T-cell (primary cell): ENCODE data around the gene PROSER3. TPM values are rescaled to one million over a fixed set of nuclear protein-coding genes. Genes with fewer than 3 reads are reported as not detected.
A peak's percentile ranks its signal among the peaks of the same experiment; 100 is the strongest.

Source experiments
- ATAC-seq, 4 experiments: fragments of 200-7000 bp in 3 of 4; fragments of 150-1000 bp in 1 of 4; cut with Tn5 transposase; replicated peaks in 1 of 4; 1 replicate in 3 of 4; 2 replicates in 1 of 4; pipeline ENCODE4 v1.10.0; 2021; ENCODE audit warnings: moderate library complexity in 3 of 4, mild to moderate bottlenecking in 2 of 4, moderate number of reproducible peaks in 1 of 4
- CTCF ChIA-PET, 2 donors: fragments of 300-600 bp; sonication (Branson Sonifier 250); formaldehyde crosslinking; loops; one replicate each; lab custom pipeline; 2022; ENCODE audit warnings: antibody characterized with exemption in 2 of 2; lab: Charles Lee
- POLR2A ChIA-PET, 2 donors: fragments of 300-600 bp; sonication (Branson Sonifier 250); formaldehyde crosslinking; loops; one replicate each; lab custom pipeline; 2022; ENCODE audit warnings: antibody characterized with exemption in 2 of 2; lab: Charles Lee
- DNase-seq, 35 experiments: peaks; one replicate each; pipeline versions ENCODE4 v3.0.0 to v3.0.0-alpha.2; 2013 to 2023
- H3K27ac ChIP-seq: one replicate; pipeline ENCODE4 v1.5.1; 2013; ENCODE audit warnings: low read length
- H3K27me3 ChIP-seq, 2 experiments: replicated peaks in 1 of 2; 1 replicate in 1 of 2; 2 replicates in 1 of 2; pipeline versions ENCODE4 v1.6.1 to v1.7.0; 2013; ENCODE audit warnings: low read length in 1 of 2, mixed read lengths in 1 of 2; ENCODE audit not compliant: control insufficient read depth in 2 of 2, insufficient read depth in 2 of 2; ENCODE audit errors: extremely low read depth in 1 of 2
- H3K36me3 ChIP-seq, 2 donors: 1 replicate in 1 of 2; 2 replicates in 1 of 2; pipeline versions ENCODE4 v1.6.1 to v1.7.0; 2013; ENCODE audit warnings: low read length in 1 of 2; ENCODE audit not compliant: control insufficient read depth in 2 of 2, insufficient read depth in 1 of 2; ENCODE audit errors: extremely low read depth in 1 of 2
- H3K4me1 ChIP-seq, 2 experiments: 1 replicate in 1 of 2; 2 replicates in 1 of 2; pipeline versions ENCODE4 v1.6.1 to v1.7.0; 2013; ENCODE audit warnings: low read length in 2 of 2, mixed read lengths in 1 of 2; ENCODE audit not compliant: insufficient read depth in 2 of 2, control insufficient read depth in 1 of 2; ENCODE audit errors: extremely low read depth in 1 of 2
- H3K4me3 ChIP-seq, 2 donors: 1 replicate in 1 of 2; 2 replicates in 1 of 2; pipeline versions ENCODE4 v1.5.1 to v1.7.0; 2013; ENCODE audit warnings: mild to moderate bottlenecking in 2 of 2, low read length in 1 of 2, moderate library complexity in 1 of 2; ENCODE audit not compliant: control insufficient read depth in 1 of 2; ENCODE audit errors: extremely low read depth in 1 of 2
- H3K9me3 ChIP-seq: 2 replicates; pipeline ENCODE4 v1.7.0; 2013
- H3K27ac Mint-ChIP-seq, 2 donors: one replicate each; pipeline ENCODE4 v1.8.0; 2020 to 2021; ENCODE audit warnings: mild to moderate bottlenecking in 2 of 2, mixed read lengths in 2 of 2
- H3K27me3 Mint-ChIP-seq, 2 donors: one replicate each; pipeline ENCODE4 v1.8.0; 2021 to 2022; ENCODE audit warnings: mixed read lengths in 2 of 2
- H3K36me3 Mint-ChIP-seq: one replicate; pipeline ENCODE4 v1.8.0; 2021; ENCODE audit warnings: mixed read lengths
- H3K4me1 Mint-ChIP-seq, 3 donors: one replicate each; pipeline ENCODE4 v1.8.0; 2020 to 2022; ENCODE audit warnings: mixed read lengths in 3 of 3, mild to moderate bottlenecking in 1 of 3
- H3K4me3 Mint-ChIP-seq, 3 donors: one replicate each; pipeline ENCODE4 v1.8.0; 2020 to 2022; ENCODE audit warnings: mild to moderate bottlenecking in 3 of 3, mixed read lengths in 3 of 3, moderate library complexity in 3 of 3
- H3K9me3 Mint-ChIP-seq, 3 donors: one replicate each; pipeline ENCODE4 v1.8.0; 2020 to 2022; ENCODE audit warnings: mixed read lengths in 3 of 3
- WGBS: methylation state at CpG from one replicate; pipeline ENCODE4 v1.1.5; 2013; ENCODE audit warnings: missing lambda C conversion rate; ENCODE audit not compliant: insufficient coverage; 5-methylcytosine and 5-hydroxymethylcytosine counted together
- total RNA-seq, 35 experiments: library from RNA in 6 of 35; stranded (reverse) in 6 of 35; fragments of 120-200 nt in 1 of 35; gene quantifications; one replicate each; pipeline versions ENCODE4 v1.2.1 to v1.2.4 and lab custom pipeline; 2013 to 2026

The PROSER3 gene
- total RNA-seq, 5 donors from 2014 or later (not counting 1 experiment from before 2014, with no cell fraction given), result 31.3 to 52.1 (median 47.8) TPM

GRCh38 chr19:35774274-35775045, 16.5 kb downstream of the PROSER3 start:
- Histone ChIP-seq H3K27me3 (no peaks in the 10 kb centered on the region), H3K9me3 (no peaks in the 10 kb centered on the region), H3K36me3 (no peaks in the 10 kb centered on the region), H3K4me1 (peaks cover 4 to 19% of the 10 kb centered on the region in 2 experiments), H3K4me3 (peak overlapping the region in 1 of 2 donors; percentile 62), H3K27ac (no peak overlapping the region)
- peaks cover 4% of the 10 kb centered on the region for H3K36me3 Mint-ChIP-seq
- peak overlapping the region; percentile 78 to 88 (median 80) for H3K4me3 Mint-ChIP-seq
- no peak for ATAC-seq
- POLR2A ChIA-PET, result no interaction called here
- peaks cover 6 to 20% (median 20%) of the 10 kb centered on the region in 3 donors for H3K4me1 Mint-ChIP-seq
- no peak for DNase-seq
- 62% methylated on average over 12 of the region's 16 CpGs for WGBS
- H3K27me3 Mint-ChIP-seq, result no peaks in the 10 kb centered on the region
- CTCF ChIA-PET, result no interaction called here
- peak overlapping the region in 1 of 2 donors; percentile 64 for H3K27ac Mint-ChIP-seq
- no peaks in the 10 kb centered on the region for H3K9me3 Mint-ChIP-seq

- peak in 1 of 4 experiments; percentile 19 for ATAC-seq
- H3K4me3 Mint-ChIP-seq, result peak overlapping the region; percentile 78 to 88 (median 80)
- H3K27me3 Mint-ChIP-seq, result no peaks in the 10 kb centered on the region
- CTCF ChIA-PET, result no interaction called here
- H3K4me1 Mint-ChIP-seq, result peaks cover 6 to 20% (median 20%) of the 10 kb centered on the region in 3 donors
- Histone ChIP-seq H3K4me3 (peak overlapping the region in 1 of 2 donors; percentile 62), H3K36me3 (peaks cover 0 to 1% of the 10 kb centered on the region in 2 donors), H3K9me3 (no peaks in the 10 kb centered on the region), H3K27ac (no peak overlapping the region), H3K4me1 (peaks cover 4 to 19% of the 10 kb centered on the region in 2 experiments), H3K27me3 (no peaks in the 10 kb centered on the region)
- 20% methylated on average over 7 of the region's 9 CpGs for WGBS
- POLR2A ChIA-PET, result no interaction called here
- DNase-seq, result no peak
- H3K9me3 Mint-ChIP-seq, result no peaks in the 10 kb centered on the region
- peaks cover 4% of the 10 kb centered on the region for H3K36me3 Mint-ChIP-seq
- H3K27ac Mint-ChIP-seq, result no peak overlapping the region
Observed at GRCh38 chr19:35775046-35775297, 17.0 kb downstream of the PROSER3 start.

GRCh38 chr19:35775298-35776101, 17.5 kb downstream of the PROSER3 start, which contains the start of gene ARHGAP33:
Gene ARHGAP33, plus strand, starts transcription at chr19:35775564. Its CDS starts 95 bp downstream, at chr19:35775659.
- ATAC-seq, result peak; percentile 96 to 99 (median 98)
- ChIA-PET POLR2A (no interaction called here), CTCF (no interaction called here)
- peaks cover 4 to 19% of the 10 kb centered on the region in 2 experiments for H3K4me1 ChIP-seq
- H3K4me1 Mint-ChIP-seq, result peaks cover 6 to 20% (median 20%) of the 10 kb centered on the region in 3 donors
- no peaks in the 10 kb centered on the region for H3K27me3 Mint-ChIP-seq
- no peaks in the 10 kb centered on the region for H3K27me3 ChIP-seq
- DNase-seq, result peak; percentile 94 to 100 (median 98)
- H3K27ac Mint-ChIP-seq, result peak within 1 kb of the TSS in 1 of 2 donors; percentile 64
- no peak within 1 kb of the TSS for H3K27ac ChIP-seq
- H3K4me3 Mint-ChIP-seq, result peak within 1 kb of the TSS; percentile 78 to 88 (median 80)
- under 1% methylated on average over 68 of the region's 82 CpGs for WGBS
- H3K36me3 ChIP-seq, result peaks cover 0 to 3% of the 10 kb centered on the region in 2 donors
- peaks cover 4% of the 10 kb centered on the region for H3K36me3 Mint-ChIP-seq
- H3K9me3 Mint-ChIP-seq, result no peaks in the 10 kb centered on the region
- peak within 1 kb of the TSS in 1 of 2 donors; percentile 62 for H3K4me3 ChIP-seq
- H3K9me3 ChIP-seq, result no peaks in the 10 kb centered on the region

GRCh38 chr19:35776102-35776788, 18.3 kb downstream of the PROSER3 start:
- DNase-seq, result no peak
- Histone ChIP-seq H3K36me3 (peaks cover 0 to 3% of the 10 kb centered on the region in 2 donors), H3K9me3 (no peaks in the 10 kb centered on the region), H3K4me1 (peaks cover 4 to 19% of the 10 kb centered on the region in 2 experiments), H3K27me3 (no peaks in the 10 kb centered on the region), H3K27ac (no peak overlapping the region), H3K4me3 (peak overlapping the region in 1 of 2 donors; percentile 62)
- CTCF ChIA-PET, result no interaction called here
- Mint-ChIP-seq H3K27me3 (no peaks in the 10 kb centered on the region), H3K9me3 (no peaks in the 10 kb centered on the region), H3K36me3 (peaks cover 6% of the 10 kb centered on the region), H3K27ac (no peak overlapping the region), H3K4me1 (peaks cover 6 to 20% (median 20%) of the 10 kb centered on the region in 3 donors), H3K4me3 (peak overlapping the region; percentile 62 to 88 (median 72))
- WGBS, result 73% methylated on average over 11 of the region's 13 CpGs
- ATAC-seq, result no peak
- POLR2A ChIA-PET, result no interaction called here

GRCh38 chr19:35777086-35777841, 19.3 kb downstream of the PROSER3 start:
- DNase-seq, result no peak
- POLR2A ChIA-PET, result interaction anchor here in 1 of 2 donors (0.6 kb wide), 1 partner anchor 14 kb away, joined by 4 read pairs; no protein-coding TSS in a partner anchor
- H3K4me1 Mint-ChIP-seq, result peaks cover 6 to 20% (median 20%) of the 10 kb centered on the region in 3 donors
- no peaks in the 10 kb centered on the region for H3K9me3 Mint-ChIP-seq
- H3K36me3 ChIP-seq, result peaks cover 0 to 3% of the 10 kb centered on the region in 2 donors
- no peaks in the 10 kb centered on the region for H3K27me3 Mint-ChIP-seq
- no peaks in the 10 kb centered on the region for H3K9me3 ChIP-seq
- H3K4me1 ChIP-seq, result peaks cover 4 to 19% of the 10 kb centered on the region in 2 experiments
- no peaks in the 10 kb centered on the region for H3K27me3 ChIP-seq
- peak overlapping the region in 1 of 2 donors; percentile 45 for H3K27ac Mint-ChIP-seq
- peak overlapping the region; percentile 62 to 88 (median 72) for H3K4me3 Mint-ChIP-seq
- no peak overlapping the region for H3K27ac ChIP-seq
- CTCF ChIA-PET, result no interaction called here
- peaks cover 10% of the 10 kb centered on the region for H3K36me3 Mint-ChIP-seq
- H3K4me3 ChIP-seq, result no peak overlapping the region
- WGBS, result 90% methylated on average over 18 of the region's 19 CpGs
- ATAC-seq, result no peak
